ENCODE results near the gene TAC4. TPM values are rescaled to one million over a fixed set of nuclear protein-coding genes. Genes with fewer than 3 reads are reported as not detected.

Gene TAC4
- total and polyA plus RNA-seq, 2 donors (not counting 3 experiments of a cell fraction or from before 2014, with no cell fraction given), result 0.19 TPM; not detected in 1

DNA sequence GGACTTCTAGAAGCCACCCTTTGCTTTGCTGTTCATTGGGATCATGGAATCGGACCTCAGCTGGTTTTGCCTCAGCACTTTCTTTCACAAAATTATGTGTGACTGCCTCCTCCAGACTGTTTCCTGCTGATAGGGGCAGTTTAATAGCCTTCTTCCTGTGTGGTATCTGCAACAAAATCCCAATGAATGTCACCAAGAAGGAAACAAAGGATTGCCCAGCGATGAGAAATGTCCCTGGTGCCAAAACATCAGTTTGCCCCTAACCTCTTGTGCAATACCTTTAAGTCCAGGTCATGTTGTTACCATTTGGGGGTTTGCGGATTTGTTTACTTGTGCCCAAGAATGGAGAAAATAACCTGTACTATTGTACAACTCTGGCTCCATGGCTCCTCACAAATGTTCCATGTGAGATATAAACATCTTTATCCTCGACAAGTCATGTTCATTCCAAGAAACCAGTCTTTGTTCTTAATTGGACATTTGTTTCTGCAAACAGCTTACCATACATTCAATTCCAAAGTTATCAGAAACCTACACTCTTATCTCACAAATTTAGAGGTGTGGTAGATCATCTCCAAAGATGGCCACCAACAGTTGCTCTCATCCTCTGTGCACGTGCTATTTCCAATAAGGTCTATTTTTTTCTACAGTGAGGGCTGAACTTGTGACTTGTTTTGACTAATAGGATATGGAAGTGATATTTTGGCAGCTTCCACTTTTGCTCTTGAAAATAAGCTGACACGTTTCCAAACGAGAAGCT is 14.8 kb downstream of the TAC4 start:
- Histone ChIP-seq H3K79me2 (ENCODE audit: control insufficient read depth, insufficient read depth, low read length) (no peaks in the 10 kb centered on the region), H4K20me1 (replicated peaks; ENCODE audit: control insufficient read depth, extremely low read depth, insufficient read depth, low read length) (no peaks in the 10 kb centered on the region), H3K4me3 (replicated peaks in 1 of 3; ENCODE audit: insufficient read depth in 1 of 3, low read depth in 1 of 3, low read length in 3 of 3) (no peak overlapping the region), H3K9me1 (replicated peaks; ENCODE audit: control insufficient read depth, extremely low read depth, insufficient read depth, low read length) (no peaks in the 10 kb centered on the region), H3K27ac (ENCODE audit: insufficient read depth, low read depth, low read length) (peak overlapping the region; percentile 77), H3K27me3 (ENCODE audit: control insufficient read depth in 2 of 2, insufficient read depth in 2 of 2, low read length in 2 of 2) (no peaks in the 10 kb centered on the region), H2AFZ (ENCODE audit: low read depth, low read length) (no peak overlapping the region), H3K9ac (replicated peaks; ENCODE audit: extremely low read depth, insufficient read depth, low read length) (peak overlapping the region; percentile 44), H3K36me3 (ENCODE audit: control insufficient read depth in 2 of 2, extremely low read depth in 1 of 2, insufficient read depth in 2 of 2, low read length in 2 of 2) (peaks cover 2 to 9% of the 10 kb centered on the region in 2 experiments), H3K4me1 (ENCODE audit: control insufficient read depth, extremely low read depth, insufficient read depth, low read length) (peaks cover 94% of the 10 kb centered on the region), H3K4me2 (ENCODE audit: insufficient read depth, low read length) (peak overlapping the region; percentile 29), H3K9me3 (replicated peaks; ENCODE audit: control insufficient read depth, insufficient read depth, low read length) (no peaks in the 10 kb centered on the region)
- peak; percentile 97 for TF ChIP-seq GATA2 (IDR thresholded peaks at IDR 0.05; ENCODE audit: insufficient read depth, insufficient read length, low read depth, low read length)
- TF ChIP-seq EZH2 (IDR thresholded peaks at IDR 0.05; ENCODE audit: borderline replicate concordance, low read depth, low read length, severe bottlenecking), result no peak
- peak; percentile 65 for TF ChIP-seq JUN (IDR thresholded peaks at IDR 0.05; ENCODE audit: borderline replicate concordance, insufficient read depth, insufficient read length, low read depth)
- peak; percentile 94 for TF ChIP-seq POLR2AphosphoS5 (IDR thresholded peaks at IDR 0.05; ENCODE audit: insufficient read depth, low read depth, low read length)
- TF ChIP-seq, protein P1, sequence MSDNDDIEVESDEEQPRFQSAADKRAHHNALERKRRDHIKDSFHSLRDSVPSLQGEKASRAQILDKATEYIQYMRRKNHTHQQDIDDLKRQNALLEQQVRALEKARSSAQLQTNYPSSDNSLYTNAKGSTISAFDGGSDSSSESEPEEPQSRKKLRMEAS (IDR thresholded peaks at IDR 0.05; ENCODE audit: insufficient read depth, insufficient read length), result peak; percentile 67
- peak; percentile 36 for TF ChIP-seq FOS (IDR thresholded peaks at IDR 0.05; ENCODE audit: borderline replicate concordance, insufficient read depth, low read length)
- TF ChIP-seq, protein P2, sequence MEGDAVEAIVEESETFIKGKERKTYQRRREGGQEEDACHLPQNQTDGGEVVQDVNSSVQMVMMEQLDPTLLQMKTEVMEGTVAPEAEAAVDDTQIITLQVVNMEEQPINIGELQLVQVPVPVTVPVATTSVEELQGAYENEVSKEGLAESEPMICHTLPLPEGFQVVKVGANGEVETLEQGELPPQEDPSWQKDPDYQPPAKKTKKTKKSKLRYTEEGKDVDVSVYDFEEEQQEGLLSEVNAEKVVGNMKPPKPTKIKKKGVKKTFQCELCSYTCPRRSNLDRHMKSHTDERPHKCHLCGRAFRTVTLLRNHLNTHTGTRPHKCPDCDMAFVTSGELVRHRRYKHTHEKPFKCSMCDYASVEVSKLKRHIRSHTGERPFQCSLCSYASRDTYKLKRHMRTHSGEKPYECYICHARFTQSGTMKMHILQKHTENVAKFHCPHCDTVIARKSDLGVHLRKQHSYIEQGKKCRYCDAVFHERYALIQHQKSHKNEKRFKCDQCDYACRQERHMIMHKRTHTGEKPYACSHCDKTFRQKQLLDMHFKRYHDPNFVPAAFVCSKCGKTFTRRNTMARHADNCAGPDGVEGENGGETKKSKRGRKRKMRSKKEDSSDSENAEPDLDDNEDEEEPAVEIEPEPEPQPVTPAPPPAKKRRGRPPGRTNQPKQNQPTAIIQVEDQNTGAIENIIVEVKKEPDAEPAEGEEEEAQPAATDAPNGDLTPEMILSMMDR (IDR thresholded peaks at IDR 0.05; ENCODE audit: extremely low read depth in 1 of 2, insufficient read depth in 1 of 2, low read depth in 1 of 2, low read length in 2 of 2), result no peak
- TF ChIP-seq POLR2A (IDR thresholded peaks at IDR 0.05; ENCODE audit: low read depth, low read length), result peak; percentile 87
- no peak for TF ChIP-seq MYC (IDR thresholded peaks at IDR 0.05; ENCODE audit: low read depth, low read length)
- intact Hi-C loops (cut with micrococcal nuclease) (loop anchor here (1.0 to 2.0 kb wide), 3 partner anchors 12 to 44 kb away; no protein-coding TSS in a partner anchor), dilution Hi-C loops (cut with MboI; ENCODE audit: extremely low pct_ligation_motif_present, low sequenced_read_pairs) (no loop called here)
- ChIA-PET CTCF (interaction anchor here (0.8 to 3.0 kb wide), 7 partner anchors 10 to 263 kb away, joined by 3 to 10 read pairs (median 4); no protein-coding TSS in a partner anchor), POLR2A (interaction anchor here (1.0 kb wide), 1 partner anchor 69 kb away, joined by 7 read pairs; the partner anchor contains the start of gene FAM117A)
- FAIRE-seq, result peak; percentile 99
- no TSS peak for BruUV-seq (replicated peaks)
- DNase-seq (ENCODE audit: low read depth, low spot score), result peak; percentile 97
